Activated naive CD4-positive, alpha-beta T cell treated with anti-CD3 and anti-CD28 coated beads for 36 hours (primary cell): ENCODE data around the gene TRAPPC6A. TPM values are rescaled to one million over a fixed set of nuclear protein-coding genes. Genes with fewer than 3 reads are reported as not detected.

Experiments
- CTCF ChIA-PET: fragments of 350-600 bp; sonication (Branson Sonifier 250); formaldehyde crosslinking; loops from one replicate; lab custom pipeline; 2021; ENCODE audit warnings: antibody characterized with exemption; lab: Charles Lee
- DNase-seq: peaks from one replicate; pipeline ENCODE4 v3.0.0-alpha.2; 2020
- H3K27ac Mint-ChIP-seq: one replicate; pipeline ENCODE4 v1.8.0; 2021; ENCODE audit warnings: mild to moderate bottlenecking, mixed read lengths
- H3K27me3 Mint-ChIP-seq: one replicate; pipeline ENCODE4 v1.8.0; 2021; ENCODE audit warnings: low read depth, mixed read lengths
- H3K36me3 Mint-ChIP-seq: one replicate; pipeline ENCODE4 v1.8.0; 2021; ENCODE audit warnings: low read depth, mixed read lengths
- H3K4me1 Mint-ChIP-seq: one replicate; pipeline ENCODE4 v1.8.0; 2021; ENCODE audit warnings: low read depth, mixed read lengths
- H3K4me3 Mint-ChIP-seq: one replicate; pipeline ENCODE4 v1.8.0; 2021; ENCODE audit warnings: mild to moderate bottlenecking, moderate library complexity, mixed read lengths
- H3K9me3 Mint-ChIP-seq: one replicate; pipeline ENCODE4 v1.8.0; 2021; ENCODE audit warnings: mixed read lengths
- intact Hi-C: fragments of 100-400 bp; cut with micrococcal nuclease; formaldehyde crosslinking; loops from one replicate; pipeline ENCODE4 v1.15.1; 2023
- total RNA-seq, 2 experiments: library from RNA; stranded (reverse); gene quantifications; one replicate each; pipeline ENCODE4 v1.2.3, GENCODE V29; 2021

Gene TRAPPC6A
- total RNA-seq, 2 experiments from 2014 or later = 28.1 to 28.4 TPM

DNA sequence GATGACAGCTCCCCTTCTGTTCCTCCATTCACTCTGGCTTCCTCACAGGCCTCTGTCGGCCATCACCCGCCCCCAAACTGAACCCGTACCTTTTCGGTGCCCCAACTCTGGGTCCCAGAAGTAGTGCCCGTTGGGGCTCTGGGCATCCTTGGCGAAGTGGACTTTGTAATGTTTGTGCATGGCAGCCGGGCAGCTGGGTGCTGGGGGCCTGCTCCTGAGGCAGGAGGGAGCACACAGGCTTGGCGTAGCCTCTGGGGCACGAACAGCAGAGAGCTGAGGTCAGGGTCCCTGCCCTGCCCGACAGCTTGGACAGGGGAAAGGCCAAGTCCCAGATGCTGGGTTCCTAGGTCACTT lies 18.1 kb downstream of the TRAPPC6A start:
- intact Hi-C loops = no loop called here
- Mint-ChIP-seq H3K9me3 (no peaks in the 10 kb centered on the region), H3K4me1 (peaks cover 12% of the 10 kb centered on the region), H3K4me3 (no peak overlapping the region), H3K36me3 (no peaks in the 10 kb centered on the region), H3K27ac (no peak overlapping the region), H3K27me3 (peaks cover 8% of the 10 kb centered on the region)
- DNase-seq = no peak
- CTCF ChIA-PET = no interaction called here

- H3K4me1 Mint-ChIP-seq = peaks cover 10% of the 10 kb centered on the region
- H3K4me3 Mint-ChIP-seq = no peak overlapping the region
- H3K36me3 Mint-ChIP-seq = no peaks in the 10 kb centered on the region
- CTCF ChIA-PET = no interaction called here
- intact Hi-C loops = no loop called here
- H3K9me3 Mint-ChIP-seq = no peaks in the 10 kb centered on the region
- peaks cover 10% of the 10 kb centered on the region for H3K27me3 Mint-ChIP-seq
- DNase-seq = no peak
- H3K27ac Mint-ChIP-seq = no peak overlapping the region
These were observed 18.6 kb downstream of the TRAPPC6A start for GRCh38 chr19:45159210-45159970.

DNA sequence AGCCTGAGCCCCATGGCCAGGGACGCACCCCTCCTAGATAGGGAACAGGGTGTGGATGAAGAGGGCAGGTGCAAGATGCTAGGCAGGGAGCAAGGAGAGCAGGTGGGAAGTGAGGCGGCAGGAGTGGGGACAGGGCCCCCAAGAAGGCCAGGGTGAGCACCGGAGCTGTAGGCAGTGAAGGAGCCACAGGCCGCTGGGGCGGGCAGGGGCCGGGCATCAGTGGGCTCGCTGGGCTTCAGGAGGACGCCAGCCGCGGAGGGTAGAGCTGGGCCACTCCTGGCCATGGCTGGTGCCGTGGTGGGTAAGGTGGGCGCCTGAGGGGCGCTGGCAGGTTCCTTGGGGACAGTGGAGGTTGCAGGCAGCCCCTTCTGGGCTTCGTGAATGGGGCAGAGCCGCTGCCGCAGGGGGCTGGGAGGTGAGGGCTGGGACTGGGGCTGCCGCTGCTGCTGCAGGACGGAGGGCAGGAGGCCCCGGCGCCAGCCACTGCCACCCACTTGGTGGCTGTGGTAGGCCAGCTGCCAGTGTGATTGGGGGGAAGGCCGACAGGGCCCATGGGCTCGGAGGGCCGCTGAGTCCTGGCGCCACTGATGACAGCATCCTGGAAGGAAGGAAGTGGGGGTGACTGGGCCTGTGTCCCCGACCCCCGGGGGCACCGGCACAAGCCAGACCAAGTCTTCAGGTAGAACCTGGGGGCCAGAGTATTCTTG lies 19.4 kb downstream of the TRAPPC6A start:
- intact Hi-C loops = no loop called here
- no peaks in the 10 kb centered on the region for H3K36me3 Mint-ChIP-seq
- H3K4me3 Mint-ChIP-seq = no peak overlapping the region
- no peaks in the 10 kb centered on the region for H3K9me3 Mint-ChIP-seq
- peaks cover 16% of the 10 kb centered on the region for H3K27me3 Mint-ChIP-seq
- peaks cover 10% of the 10 kb centered on the region for H3K4me1 Mint-ChIP-seq
- H3K27ac Mint-ChIP-seq = no peak overlapping the region
- DNase-seq = no peak
- CTCF ChIA-PET = no interaction called here

GRCh38 chr19:45156751-45157150 lies 21.3 kb downstream of the TRAPPC6A start:
- H3K9me3 Mint-ChIP-seq = no peaks in the 10 kb centered on the region
- no peak overlapping the region for H3K27ac Mint-ChIP-seq
- H3K27me3 Mint-ChIP-seq = peaks cover 24% of the 10 kb centered on the region
- DNase-seq = no peak
- no peak overlapping the region for H3K4me3 Mint-ChIP-seq
- peaks cover 14% of the 10 kb centered on the region for H3K4me1 Mint-ChIP-seq
- H3K36me3 Mint-ChIP-seq = peaks cover 2% of the 10 kb centered on the region
- intact Hi-C loops = no loop called here
- CTCF ChIA-PET = no interaction called here

DNA sequence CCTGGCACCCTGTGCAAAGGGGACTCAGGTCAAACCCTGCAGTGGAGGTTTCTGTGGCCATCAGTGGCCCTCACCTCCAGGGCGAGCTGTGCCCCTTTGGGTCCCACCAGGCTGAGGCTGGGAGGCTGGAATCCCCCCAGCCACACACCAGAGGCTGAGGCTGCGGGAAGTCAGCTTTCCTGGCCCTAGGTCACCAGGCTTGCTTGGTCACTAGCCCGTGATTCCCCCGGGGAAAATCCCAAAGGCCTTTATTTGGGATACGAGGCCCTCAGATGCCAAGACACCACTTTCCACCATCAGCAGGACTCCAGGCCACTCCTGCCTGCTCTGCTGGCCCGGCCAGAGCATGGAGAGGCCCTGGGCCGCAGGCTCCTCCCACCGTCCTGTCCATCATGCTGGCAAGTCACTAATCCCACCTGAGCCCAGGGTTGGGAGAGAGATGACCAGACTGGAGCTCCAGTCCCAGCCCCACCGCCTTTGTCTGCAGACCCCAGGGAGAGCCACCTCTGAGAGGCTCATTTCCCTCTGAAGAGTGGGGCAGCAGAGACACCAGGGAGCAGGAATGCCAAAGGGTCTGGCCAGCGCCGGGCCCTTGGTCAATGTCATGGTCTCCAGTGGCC lies 21.9 kb downstream of the TRAPPC6A start:
- DNase-seq = no peak
- Mint-ChIP-seq H3K4me1 (peaks cover 16% of the 10 kb centered on the region), H3K4me3 (no peak overlapping the region), H3K27ac (no peak overlapping the region), H3K9me3 (no peaks in the 10 kb centered on the region), H3K36me3 (peaks cover 4% of the 10 kb centered on the region), H3K27me3 (peaks cover 27% of the 10 kb centered on the region)
- CTCF ChIA-PET = no interaction called here
- intact Hi-C loops = no loop called here

- DNase-seq = no peak
- CTCF ChIA-PET = interaction anchor here (1.1 kb wide), 1 partner anchor 23 kb away, joined by 3 read pairs; no protein-coding TSS in a partner anchor
- Mint-ChIP-seq H3K36me3 (peaks cover 4% of the 10 kb centered on the region), H3K4me1 (peaks cover 16% of the 10 kb centered on the region), H3K27ac (peak overlapping the region; percentile 65), H3K9me3 (no peaks in the 10 kb centered on the region), H3K4me3 (peak overlapping the region; percentile 36), H3K27me3 (peaks cover 27% of the 10 kb centered on the region)
- intact Hi-C loops = no loop called here
These were observed 23.8 kb downstream of the TRAPPC6A start for GRCh38 chr19:45154064-45154827.

- Mint-ChIP-seq H3K4me1 (peaks cover 18% of the 10 kb centered on the region), H3K27me3 (peaks cover 27% of the 10 kb centered on the region), H3K36me3 (peaks cover 4% of the 10 kb centered on the region), H3K9me3 (no peaks in the 10 kb centered on the region), H3K4me3 (peak overlapping the region; percentile 36), H3K27ac (no peak overlapping the region)
- CTCF ChIA-PET = interaction anchor here (1.1 to 1.7 kb wide), 2 partner anchors 11 to 24 kb away, joined by 3 to 4 read pairs; no protein-coding TSS in a partner anchor
- intact Hi-C loops = loop anchor here (1.0 kb wide), 1 partner anchor 25 kb away; the partner anchor contains the start of genes BLOC1S3 and TRAPPC6A
- DNase-seq = peak; percentile 42
These were observed 24.5 kb downstream of the TRAPPC6A start for GRCh38 chr19:45153339-45154063.

- intact Hi-C loops = loop anchor here (1.0 kb wide), 1 partner anchor 26 kb away; the partner anchor contains the start of genes BLOC1S3 and TRAPPC6A
- H3K27ac Mint-ChIP-seq = no peak overlapping the region
- peak overlapping the region; percentile 54 for H3K4me3 Mint-ChIP-seq
- peaks cover 4% of the 10 kb centered on the region for H3K36me3 Mint-ChIP-seq
- DNase-seq = peak; percentile 67
- no peaks in the 10 kb centered on the region for H3K9me3 Mint-ChIP-seq
- peaks cover 27% of the 10 kb centered on the region for H3K27me3 Mint-ChIP-seq
- CTCF ChIA-PET = interaction anchor here (1.1 to 1.7 kb wide), 2 partner anchors 12 to 25 kb away, joined by 3 to 4 read pairs; no protein-coding TSS in a partner anchor
- H3K4me1 Mint-ChIP-seq = peaks cover 18% of the 10 kb centered on the region
These were observed 25.3 kb downstream of the TRAPPC6A start for GRCh38 chr19:45152504-45153338.

DNA sequence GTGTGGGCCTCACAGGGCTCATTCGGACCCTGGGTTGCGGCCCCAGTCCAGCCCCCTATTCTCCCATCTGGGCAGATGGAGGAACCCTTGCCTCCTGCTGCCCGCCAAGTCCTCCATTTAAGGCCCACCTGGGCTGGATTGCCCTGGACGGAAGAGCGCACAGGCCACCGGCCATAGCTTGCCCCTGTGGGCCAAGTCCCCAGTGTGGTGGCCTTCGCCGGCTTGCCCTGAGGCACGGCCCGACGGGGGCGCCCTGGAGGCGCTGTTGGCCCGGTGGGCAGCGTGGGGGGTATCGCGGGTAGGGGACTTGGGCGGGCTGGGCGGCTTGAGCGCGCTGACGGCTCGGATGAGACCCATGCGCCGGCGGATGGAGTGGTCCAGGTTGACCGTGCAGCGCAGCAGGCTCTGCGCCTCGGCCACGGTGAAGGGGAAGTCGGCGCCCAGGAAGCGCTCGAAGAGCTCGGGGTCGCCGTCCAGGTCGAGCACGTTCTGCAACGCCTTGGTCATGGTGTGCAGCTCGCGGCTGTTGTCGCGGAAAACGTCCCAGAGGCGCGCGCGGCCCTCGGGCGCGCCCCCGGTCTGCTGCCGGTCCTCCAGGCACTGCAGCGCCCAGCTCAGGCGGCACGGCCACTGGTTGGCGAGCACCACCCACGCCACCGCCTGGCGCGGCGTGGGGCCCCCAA lies 26.1 kb downstream of the TRAPPC6A start:
- intact Hi-C loops = no loop called here
- no peak for DNase-seq
- Mint-ChIP-seq H3K27ac (no peak overlapping the region), H3K4me1 (peaks cover 18% of the 10 kb centered on the region), H3K4me3 (peak overlapping the region; percentile 18), H3K27me3 (peaks cover 24% of the 10 kb centered on the region), H3K36me3 (peaks cover 4% of the 10 kb centered on the region), H3K9me3 (no peaks in the 10 kb centered on the region)
- CTCF ChIA-PET = interaction anchor here (0.6 to 1.7 kb wide), 2 partner anchors 12 to 379 kb away, joined by 4 to 5 read pairs; no protein-coding TSS in a partner anchor

DNA sequence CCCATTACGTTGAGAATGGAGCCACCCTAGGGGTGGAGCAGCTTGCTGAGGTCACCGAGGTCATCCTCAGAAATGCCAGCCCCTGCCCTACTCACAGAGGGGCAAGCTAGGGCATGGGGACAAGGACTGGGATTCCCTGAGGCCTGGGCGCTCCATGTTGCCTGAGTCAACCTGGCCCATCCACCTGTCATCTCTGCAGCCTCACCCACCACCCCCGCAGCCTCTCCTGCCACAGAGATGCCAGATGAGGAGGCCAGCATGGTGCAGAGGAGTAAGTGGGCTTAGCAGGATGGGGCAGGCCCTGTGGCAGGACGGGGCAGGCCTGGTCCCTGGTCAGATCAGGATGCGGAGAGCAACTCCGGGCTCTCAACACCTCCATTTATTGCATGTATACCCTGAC lies 26.7 kb downstream of the TRAPPC6A start:
- Mint-ChIP-seq H3K4me3 (no peak overlapping the region), H3K27me3 (peaks cover 22% of the 10 kb centered on the region), H3K27ac (no peak overlapping the region), H3K36me3 (peaks cover 4% of the 10 kb centered on the region), H3K4me1 (peaks cover 18% of the 10 kb centered on the region), H3K9me3 (no peaks in the 10 kb centered on the region)
- CTCF ChIA-PET = interaction anchor here (0.6 kb wide), 1 partner anchor 379 kb away, joined by 5 read pairs; no protein-coding TSS in a partner anchor
- intact Hi-C loops = no loop called here
- no peak for DNase-seq
